Activated naive CD8-positive, alpha-beta T cell treated with anti-CD3 and anti-CD28 coated beads, Interleukin-2, amount 10 ng/mL, durations not matched to agents 7 days and 5 days (primary cell): Measurements from ENCODE around the gene ZACN. TPM values are rescaled to one million over a fixed set of nuclear protein-coding genes. Genes with fewer than 3 reads are reported as not detected.
A peak's percentile ranks its signal among the peaks of the same experiment; 100 is the strongest.
"Not testable (repeated sequence)": the region's sequence is repeated elsewhere in the genome, so short reads cannot be mapped to it uniquely, and the experiment has no call there.

Experiments used
- ATAC-seq: fragments of 150-1000 bp; cut with Tn5 transposase; one replicate; pipeline ENCODE4 v1.10.0; 2021; ENCODE audit warnings: low read depth, moderate library complexity
- POLR2A ChIA-PET: fragments of 350-600 bp; sonication (Branson Sonifier 250); formaldehyde crosslinking; loops from one replicate; lab custom pipeline; 2021; ENCODE audit warnings: antibody characterized with exemption; lab: Charles Lee
- DNase-seq: peaks from one replicate; pipeline ENCODE4 v3.0.0; 2021
- H3K27ac Mint-ChIP-seq: one replicate; pipeline ENCODE4 v1.8.0; 2022; ENCODE audit warnings: mild to moderate bottlenecking, mixed read lengths
- H3K27me3 Mint-ChIP-seq: one replicate; pipeline ENCODE4 v1.8.0; 2022; ENCODE audit warnings: mild to moderate bottlenecking, moderate library complexity, mixed read lengths
- H3K36me3 Mint-ChIP-seq: one replicate; pipeline ENCODE4 v1.8.0; 2021; ENCODE audit warnings: mild to moderate bottlenecking, mixed read lengths
- H3K4me1 Mint-ChIP-seq: one replicate; pipeline ENCODE4 v1.8.0; 2021; ENCODE audit warnings: mixed read lengths
- H3K4me3 Mint-ChIP-seq: one replicate; pipeline ENCODE4 v1.8.0; 2022; ENCODE audit warnings: mild to moderate bottlenecking, moderate library complexity, mixed read lengths
- H3K9me3 Mint-ChIP-seq: one replicate; pipeline ENCODE4 v1.8.0; 2021; ENCODE audit warnings: mixed read lengths
- total RNA-seq, 2 experiments: library from RNA; stranded (reverse); gene quantifications; one replicate each; pipeline ENCODE4 v1.2.3, GENCODE V29; 2021

ZACN gene
- total RNA-seq, 2 experiments from 2014 or later = not detected

- H3K9me3 Mint-ChIP-seq = no peaks in the 10 kb centered on the region
- ATAC-seq = no peak
- peaks cover 28% of the 10 kb centered on the region for H3K4me1 Mint-ChIP-seq
Observed at GRCh38 chr17:76071531-76072147, 7.3 kb upstream of the ZACN start.

GRCh38 chr17:76072148-76072858 is 6.7 kb upstream of the ZACN start, which contains the start of gene SRP68:
TSS of gene SRP68 (minus strand) at chr17:76072517. CDS start at chr17:76072491, 26 bp downstream.
- DNase-seq = peak; percentile 88
- Mint-ChIP-seq H3K36me3 (peaks cover 6% of the 10 kb centered on the region), H3K9me3 (no peaks in the 10 kb centered on the region), H3K27ac (peak within 1 kb of the TSS; percentile 96), H3K4me3 (peak within 1 kb of the TSS; percentile 97), H3K4me1 (peaks cover 31% of the 10 kb centered on the region), H3K27me3 (peaks cover 33% of the 10 kb centered on the region)
- peak; percentile 93 for ATAC-seq
- POLR2A ChIA-PET = interaction anchor here (0.6 to 1.9 kb wide), 4 partner anchors 11 to 394 kb away, joined by 3 to 8 read pairs (median 4); partner anchors contain the start of gene TRIM65

More at GRCh38 chr17:76071531-76072147, 7.3 kb upstream of the ZACN start:
- Mint-ChIP-seq H3K27me3 (peaks cover 28% of the 10 kb centered on the region), H3K4me3 (peak overlapping the region; percentile 97), H3K27ac (peak overlapping the region; percentile 96), H3K36me3 (peaks cover 8% of the 10 kb centered on the region)
- DNase-seq = no peak
- POLR2A ChIA-PET = interaction anchor here (1.0 to 1.9 kb wide), 4 partner anchors 12 to 175 kb away, joined by 3 to 8 read pairs (median 4); partner anchors contain the start of gene TRIM65

GRCh38 chr17:76074390-76075363 is 4.3 kb upstream of the ZACN start, which contains the start of gene GALR2:
TSS of gene GALR2 (plus strand) at chr17:76074781. CDS start at chr17:76074884, 103 bp downstream.
- H3K27ac Mint-ChIP-seq = no peak within 1 kb of the TSS
- ATAC-seq (no peak), DNase-seq (peak; percentile 40)
- H3K36me3 Mint-ChIP-seq = peaks cover 1% of the 10 kb centered on the region
- no peaks in the 10 kb centered on the region for H3K9me3 Mint-ChIP-seq
- H3K27me3 Mint-ChIP-seq = peaks cover 55% of the 10 kb centered on the region
- peak within 1 kb of the TSS; percentile 82 for H3K4me3 Mint-ChIP-seq
- POLR2A ChIA-PET = interaction anchor here (1.3 kb wide), 1 partner anchor 178 kb away, joined by 3 read pairs; the partner anchor contains the start of gene TRIM65
- peaks cover 29% of the 10 kb centered on the region for H3K4me1 Mint-ChIP-seq

GRCh38 chr17:76075364-76076145 is 3.4 kb upstream of the ZACN start:
- H3K36me3 Mint-ChIP-seq = peaks cover 1% of the 10 kb centered on the region
- POLR2A ChIA-PET = interaction anchor here (1.3 kb wide), 1 partner anchor 179 kb away, joined by 3 read pairs; the partner anchor contains the start of gene TRIM65
- H3K9me3 Mint-ChIP-seq = no peaks in the 10 kb centered on the region
- DNase-seq = peak; percentile 39
- H3K27me3 Mint-ChIP-seq = peaks cover 55% of the 10 kb centered on the region
- peaks cover 24% of the 10 kb centered on the region for H3K4me1 Mint-ChIP-seq
- no peak for ATAC-seq
- peak overlapping the region; percentile 82 for H3K4me3 Mint-ChIP-seq
- H3K27ac Mint-ChIP-seq = no peak overlapping the region

GRCh38 chr17:76076146-76076764 is 2.7 kb upstream of the ZACN start:
- Mint-ChIP-seq H3K36me3 (peaks cover 1% of the 10 kb centered on the region), H3K4me1 (peaks cover 18% of the 10 kb centered on the region), H3K27me3 (peaks cover 55% of the 10 kb centered on the region), H3K9me3 (no peaks in the 10 kb centered on the region), H3K4me3 (peak overlapping the region; percentile 82), H3K27ac (no peak overlapping the region)
- POLR2A ChIA-PET = interaction anchor here (0.5 to 1.4 kb wide), 4 partner anchors 9 to 551 kb away, joined by 3 read pairs; partner anchors contain the start of gene LLGL2
- DNase-seq (peak; percentile 40), ATAC-seq (no peak)

GRCh38 chr17:76076765-76077583 is 2.0 kb upstream of the ZACN start:
- peaks cover 1% of the 10 kb centered on the region for H3K36me3 Mint-ChIP-seq
- POLR2A ChIA-PET = interaction anchor here (0.5 to 1.4 kb wide), 6 partner anchors 8 to 1994 kb away, joined by 3 to 9 read pairs (median 3); partner anchors contain the start of gene LLGL2
- H3K4me3 Mint-ChIP-seq = peak overlapping the region; percentile 82
- ATAC-seq = peak; percentile 35
- peak overlapping the region; percentile 65 for H3K27ac Mint-ChIP-seq
- peak; percentile 65 for DNase-seq
- no peaks in the 10 kb centered on the region for H3K9me3 Mint-ChIP-seq
- H3K27me3 Mint-ChIP-seq = peaks cover 55% of the 10 kb centered on the region
- peaks cover 16% of the 10 kb centered on the region for H3K4me1 Mint-ChIP-seq

- no peaks in the 10 kb centered on the region for H3K9me3 Mint-ChIP-seq
- POLR2A ChIA-PET = interaction anchor here (0.6 to 1.4 kb wide), 6 partner anchors 8 to 1993 kb away, joined by 3 to 9 read pairs (median 3); no protein-coding TSS in a partner anchor
- no peak overlapping the region for H3K27ac Mint-ChIP-seq
- H3K4me3 Mint-ChIP-seq = peak overlapping the region; percentile 82
- H3K27me3 Mint-ChIP-seq = peaks cover 55% of the 10 kb centered on the region
- peaks cover 1% of the 10 kb centered on the region for H3K36me3 Mint-ChIP-seq
- DNase-seq (no peak), ATAC-seq (no peak)
- peaks cover 15% of the 10 kb centered on the region for H3K4me1 Mint-ChIP-seq
Observed at GRCh38 chr17:76077584-76078110, 1.3 kb upstream of the ZACN start.

- peaks cover 15% of the 10 kb centered on the region for H3K4me1 Mint-ChIP-seq
- H3K27ac Mint-ChIP-seq, H3K9me3 Mint-ChIP-seq, H3K4me3 Mint-ChIP-seq, DNase-seq, ATAC-seq, H3K36me3 Mint-ChIP-seq: not testable (repeated sequence)
- peaks cover 55% of the 10 kb centered on the region for H3K27me3 Mint-ChIP-seq
- POLR2A ChIA-PET = interaction anchor here (0.8 kb wide), 1 partner anchor 15 kb away, joined by 3 read pairs; no protein-coding TSS in a partner anchor
Observed at GRCh38 chr17:76078370-76078769, 612 bp upstream of the ZACN start.

GRCh38 chr17:76079535-76079955 is 563 bp downstream of the ZACN start:
- Mint-ChIP-seq H3K4me3 (no peak overlapping the region), H3K9me3 (no peaks in the 10 kb centered on the region), H3K36me3 (peaks cover 4% of the 10 kb centered on the region), H3K27ac (no peak overlapping the region), H3K4me1 (peaks cover 15% of the 10 kb centered on the region), H3K27me3 (peaks cover 47% of the 10 kb centered on the region)
- no peak for DNase-seq
- POLR2A ChIA-PET = interaction anchor here (0.8 to 1.9 kb wide), 4 partner anchors 24 to 202 kb away, joined by 3 to 6 read pairs (median 3); partner anchors contain the start of gene EXOC7
- no peak for ATAC-seq

- Mint-ChIP-seq H3K27ac (no peak overlapping the region), H3K9me3 (no peaks in the 10 kb centered on the region), H3K27me3 (peaks cover 42% of the 10 kb centered on the region), H3K4me1 (peaks cover 11% of the 10 kb centered on the region), H3K36me3 (peaks cover 5% of the 10 kb centered on the region), H3K4me3 (no peak overlapping the region)
- DNase-seq = no peak
- no peak for ATAC-seq
- POLR2A ChIA-PET = interaction anchor here (0.8 to 1.9 kb wide), 6 partner anchors 13 to 304 kb away, joined by 3 to 6 read pairs (median 3); partner anchors contain the start of gene EXOC7
Observed at GRCh38 chr17:76079956-76080767, 1.2 kb downstream of the ZACN start.
